Skin epidermis (tissue), 12 donors: ENCODE results near the gene ALDH3B2.
"Not testable (repeated sequence)": the region's sequence is repeated elsewhere in the genome, so short reads cannot be mapped to it uniquely, and the experiment has no call there.

ENCODE experiments used
- H3K27ac ChIP-seq, 21 experiments: fragments of 200-600 bp; sonication (generic) in 11 of 21; one replicate each; pipeline ENCODE4 v1.5.0; 2020; ENCODE audit warnings: mild to moderate bottlenecking in 3 of 21, inconsistent platforms in 2 of 21, moderate library complexity in 2 of 21
- H3K4me3 ChIP-seq, 7 experiments: fragments of 200-600 bp; sonication (generic) in 2 of 7; one replicate each; pipeline ENCODE4 v1.5.0; 2020; ENCODE audit warnings: inconsistent platforms in 2 of 7, mild to moderate bottlenecking in 2 of 7, moderate library complexity in 1 of 7

ALDH3B2 gene

GRCh38 chr11:67689178-67689577 lies 14.8 kb upstream of the ALDH3B2 start:
- Histone ChIP-seq H3K4me3 (no peak overlapping the region), H3K27ac (no peak overlapping the region)

- Histone ChIP-seq H3K27ac (no peak overlapping the region), H3K4me3 (no peak overlapping the region)
Measured at GRCh38 chr11:67687986-67688385, 13.6 kb upstream of the ALDH3B2 start.

DNA sequence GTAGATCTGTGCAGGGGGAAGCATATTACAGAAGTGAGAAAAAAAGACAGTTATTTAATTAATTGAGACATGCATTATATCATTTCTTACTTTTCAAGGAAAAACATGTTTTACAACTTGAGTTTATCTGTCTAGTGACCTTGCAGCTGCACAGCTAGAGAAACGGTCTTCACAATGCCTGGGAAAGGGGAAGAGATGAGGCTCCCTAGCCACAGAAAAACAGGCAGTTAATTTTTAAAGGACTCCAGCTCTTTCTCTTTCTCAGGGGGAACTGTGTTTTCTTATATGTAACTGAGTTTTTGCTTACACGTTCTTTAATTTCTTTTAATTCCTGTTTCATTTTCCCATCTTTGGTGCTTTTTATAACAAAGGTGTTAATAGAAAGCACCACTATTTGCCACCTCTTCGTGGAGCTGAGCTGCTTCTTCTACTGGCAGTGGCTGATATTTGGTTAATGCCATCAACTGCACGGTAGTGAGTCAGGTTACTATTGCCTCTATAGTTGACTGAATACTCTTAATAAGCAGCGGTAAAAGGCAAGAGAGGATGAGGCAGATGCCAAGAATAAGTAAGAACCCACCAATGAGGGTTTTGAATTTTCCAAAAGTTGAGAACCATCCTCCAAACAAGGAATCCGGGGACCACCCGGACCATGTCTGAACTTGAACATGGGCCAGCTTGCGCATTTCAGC lies 11.4 kb upstream of the ALDH3B2 start:
- H3K27ac ChIP-seq: not testable (repeated sequence)

GRCh38 chr11:67682126-67683034 lies 8.0 kb upstream of the ALDH3B2 start:
- peak overlapping the region in 18 of 21 experiments; percentile 11 to 78 (median 60) for H3K27ac ChIP-seq
- H3K4me3 ChIP-seq: not testable (repeated sequence)

More for the DNA sequence above, 11.4 kb upstream of the ALDH3B2 start:
- H3K4me3 ChIP-seq: not testable (repeated sequence)

DNA sequence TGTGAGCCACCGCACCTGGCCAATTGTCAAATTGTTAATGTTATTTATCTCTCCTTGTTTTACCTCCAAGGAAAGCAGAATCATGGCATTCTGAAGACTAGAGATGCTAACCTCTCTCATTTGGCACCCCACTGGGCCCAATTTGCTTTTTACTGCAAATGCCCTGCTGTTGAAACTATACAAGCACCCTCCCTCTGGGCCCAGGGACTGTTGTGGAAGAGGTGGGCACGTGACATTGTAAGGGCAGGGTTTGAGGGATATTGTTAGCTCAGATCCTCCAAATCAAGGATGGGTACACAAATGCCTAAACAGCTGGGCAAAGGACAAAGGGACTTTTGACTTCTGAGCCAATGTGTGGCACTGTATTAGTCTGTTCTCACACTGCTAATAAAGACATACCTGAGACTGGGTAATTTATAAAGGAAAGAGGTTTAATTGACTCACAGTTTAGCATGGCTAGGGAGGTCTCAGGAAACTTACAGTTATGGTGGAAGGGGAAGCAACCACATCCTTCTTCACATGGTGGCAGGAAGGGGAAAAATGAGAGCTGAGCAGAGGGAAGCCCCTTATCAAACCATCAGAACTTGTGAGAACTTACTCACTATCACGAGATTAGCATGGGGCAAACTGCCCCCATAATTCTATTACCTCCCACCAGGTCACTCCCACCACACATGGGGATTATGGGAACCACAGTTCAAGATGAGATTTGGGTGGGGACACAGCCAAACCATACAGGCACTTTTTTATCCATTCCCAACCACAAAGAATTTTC lies 6.5 kb upstream of the ALDH3B2 start:
- Histone ChIP-seq H3K27ac (peak overlapping the region in 13 of 21 experiments; percentile 0 to 68 (median 45)), H3K4me3 (no peak overlapping the region)

- Histone ChIP-seq H3K4me3 (no peak overlapping the region), H3K27ac (peak overlapping the region in 19 of 21 experiments; percentile 31 to 90 (median 72))
Measured at GRCh38 chr11:67675058-67675747, 780 bp upstream of the ALDH3B2 start.

DNA sequence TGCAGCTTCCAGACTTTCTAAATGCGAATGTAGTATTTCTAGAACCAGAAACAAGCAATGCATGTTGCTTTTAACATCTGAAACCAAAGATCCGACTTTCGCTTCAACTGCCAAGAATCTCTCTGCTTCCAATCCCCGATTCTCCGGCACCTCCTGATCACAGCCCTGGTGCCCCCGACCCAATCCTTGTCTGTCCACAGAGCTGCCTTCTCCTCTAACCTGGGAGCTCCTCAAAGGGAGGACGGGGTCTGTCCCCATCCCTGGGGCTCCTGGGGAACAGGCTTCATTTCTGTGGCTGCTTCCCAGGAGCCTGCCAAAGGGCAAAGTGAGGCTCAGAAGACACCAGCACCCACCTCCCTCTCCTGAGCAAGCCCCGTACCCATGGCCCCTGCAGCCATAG lies 521 bp downstream of the ALDH3B2 start:
- Histone ChIP-seq H3K4me3 (peak overlapping the region; percentile 26 to 44 (median 31)), H3K27ac (peak overlapping the region in 20 of 21 experiments; percentile 29 to 90 (median 80))

DNA sequence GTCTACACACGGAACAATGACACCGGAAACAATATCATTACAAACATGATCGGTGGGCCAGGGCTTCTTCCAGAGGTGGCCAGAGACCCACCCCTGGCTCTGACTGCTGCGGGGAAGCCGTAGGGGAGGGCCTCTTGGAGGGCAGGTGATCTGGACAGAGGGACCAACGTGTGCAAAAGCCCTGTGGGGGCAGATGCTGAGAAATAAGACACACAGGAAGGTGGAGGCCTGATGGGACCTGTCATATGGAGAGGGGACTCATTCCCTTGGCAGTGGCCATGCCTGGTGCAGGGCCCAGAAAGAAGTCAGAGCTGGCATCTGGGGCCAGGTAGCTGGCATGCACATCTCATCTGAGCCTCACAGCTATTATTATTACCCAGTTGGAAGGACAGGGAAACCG lies 1.1 kb downstream of the ALDH3B2 start:
- peak overlapping the region; percentile 26 to 44 (median 31) for H3K4me3 ChIP-seq

GRCh38 chr11:67671211-67671520 lies 3.3 kb downstream of the ALDH3B2 start:
- Histone ChIP-seq H3K27ac (peak overlapping the region in 1 of 21 experiments; percentile 5), H3K4me3 (no peak overlapping the region)

More for the DNA sequence above, 1.1 kb downstream of the ALDH3B2 start:
- peak overlapping the region in 19 of 21 experiments; percentile 29 to 90 (median 79) for H3K27ac ChIP-seq

DNA sequence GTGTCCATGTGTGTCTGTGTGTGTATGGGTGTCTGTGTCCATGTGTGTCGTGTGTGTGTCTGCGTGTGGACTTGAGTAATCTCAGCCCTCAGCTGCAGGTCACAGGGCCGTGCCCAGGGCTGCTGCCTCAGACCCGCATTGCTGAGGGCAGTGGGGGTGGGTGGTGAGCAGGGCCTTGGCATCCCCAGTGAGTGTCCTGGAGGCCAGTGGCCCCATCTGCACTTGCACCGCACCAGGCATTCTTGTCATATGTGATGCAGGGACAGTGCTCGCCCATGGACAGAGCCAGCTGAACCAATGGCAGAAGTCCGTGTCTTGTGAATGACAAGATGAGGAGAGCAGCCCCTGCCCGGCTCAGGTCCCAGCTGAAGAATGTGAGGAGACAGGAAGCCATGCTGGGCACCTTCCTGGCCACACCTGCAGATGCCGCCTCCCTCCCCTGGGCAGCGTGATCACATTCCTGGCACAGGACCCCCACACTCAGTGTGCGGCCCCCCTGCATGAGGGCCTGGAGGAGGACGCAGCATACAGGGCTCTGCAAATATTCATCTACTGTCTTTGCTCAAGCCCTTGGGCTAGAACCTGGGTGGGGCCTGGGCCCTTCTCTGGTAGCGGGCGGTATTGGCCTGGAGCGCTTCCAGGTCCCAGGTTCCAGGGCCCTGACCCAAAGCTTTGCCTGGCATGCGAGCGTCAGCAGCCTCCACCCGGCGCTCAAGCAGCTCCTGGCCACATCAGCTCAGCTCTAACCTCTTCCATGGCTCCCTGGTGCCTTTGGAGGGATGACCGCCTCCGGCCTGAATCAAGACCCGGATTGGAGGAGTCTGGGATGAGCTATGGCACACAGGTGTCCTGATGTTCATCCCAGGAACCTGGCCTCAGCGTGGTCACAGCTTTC lies 3.9 kb downstream of the ALDH3B2 start:
- Histone ChIP-seq H3K27ac (peak overlapping the region in 1 of 21 experiments; percentile 5), H3K4me3 (no peak overlapping the region)

GRCh38 chr11:67668192-67668551 lies 6.3 kb downstream of the ALDH3B2 start:
- H3K4me3 ChIP-seq: no peak overlapping the region
- H3K27ac ChIP-seq: no peak overlapping the region

DNA sequence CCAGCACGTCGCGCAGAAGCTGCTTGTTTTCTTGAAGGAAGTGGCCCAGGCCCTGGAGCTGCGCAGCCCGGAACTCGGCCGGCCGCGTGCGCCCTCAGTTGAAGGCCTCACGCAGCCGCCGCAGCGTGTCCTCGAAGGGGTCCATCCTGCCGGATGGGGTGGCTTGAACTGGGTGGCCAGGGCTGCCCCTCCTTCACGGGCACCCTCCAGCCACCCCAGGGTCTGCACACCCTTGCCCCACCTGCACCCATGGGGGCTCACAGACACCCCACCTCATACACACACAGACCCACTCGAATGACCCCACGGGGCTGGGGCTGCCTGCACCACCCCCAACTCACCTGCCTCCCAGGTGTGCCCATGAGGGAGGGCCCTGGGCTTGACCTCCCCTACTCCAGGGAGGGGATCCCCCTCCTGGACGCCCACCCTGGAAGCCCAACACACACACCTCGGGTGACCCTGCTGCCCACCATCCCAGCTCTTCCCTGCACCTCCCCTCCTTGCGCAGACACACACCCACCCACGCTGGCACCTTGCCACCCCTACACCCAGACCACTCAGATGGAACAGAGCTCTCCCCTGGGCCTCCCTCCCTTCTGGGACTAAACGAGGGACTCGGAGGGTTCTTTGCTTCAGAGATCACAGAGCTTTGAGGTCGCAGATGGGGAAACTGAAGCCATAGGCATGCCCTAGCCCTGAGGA lies 6.8 kb downstream of the ALDH3B2 start:
- no peak overlapping the region for H3K27ac ChIP-seq
- H3K4me3 ChIP-seq: no peak overlapping the region

GRCh38 chr11:67666676-67667489 lies 7.5 kb downstream of the ALDH3B2 start:
- Histone ChIP-seq H3K4me3 (no peak overlapping the region), H3K27ac (no peak overlapping the region)

GRCh38 chr11:67666303-67666645 lies 8.1 kb downstream of the ALDH3B2 start:
- Histone ChIP-seq H3K27ac (no peak overlapping the region), H3K4me3 (no peak overlapping the region)

DNA sequence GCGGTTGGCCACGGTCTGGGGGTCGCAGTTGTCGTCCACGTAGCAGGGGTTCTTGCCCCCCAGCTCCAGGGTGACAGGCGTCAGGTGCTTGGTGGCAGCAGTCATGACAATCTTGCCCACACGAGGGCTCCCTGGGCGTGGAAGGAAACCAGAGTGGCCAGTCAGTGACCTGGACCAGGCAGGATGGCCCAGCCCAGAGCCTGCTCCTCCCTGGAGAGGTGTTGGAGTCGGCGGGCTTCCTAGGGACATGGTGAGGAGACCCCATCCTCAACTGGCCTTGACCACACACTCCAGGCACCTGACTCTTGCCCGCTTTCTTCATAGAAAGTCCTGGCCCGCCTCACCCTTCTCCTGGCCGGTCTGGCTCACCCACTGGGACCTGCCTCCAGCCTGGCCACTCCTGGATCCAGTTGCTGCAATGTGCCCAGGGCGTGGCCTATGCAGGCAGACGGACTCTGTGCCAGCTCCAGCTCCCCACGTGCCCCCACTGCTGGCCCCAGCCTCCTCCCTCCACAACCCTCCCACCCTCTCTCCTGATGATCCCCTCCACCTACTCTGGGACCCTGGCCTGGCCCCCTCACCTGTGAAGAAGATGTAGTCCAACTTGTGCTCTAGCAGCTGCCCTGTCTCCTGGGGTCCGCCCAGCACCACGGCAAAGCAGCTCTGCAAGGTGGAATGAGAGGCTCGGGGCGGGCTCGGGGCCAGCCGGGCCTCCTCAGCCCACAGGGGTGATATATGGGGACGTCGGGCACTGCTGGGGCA lies 8.7 kb downstream of the ALDH3B2 start:
- no peak overlapping the region for H3K4me3 ChIP-seq
- no peak overlapping the region for H3K27ac ChIP-seq

DNA sequence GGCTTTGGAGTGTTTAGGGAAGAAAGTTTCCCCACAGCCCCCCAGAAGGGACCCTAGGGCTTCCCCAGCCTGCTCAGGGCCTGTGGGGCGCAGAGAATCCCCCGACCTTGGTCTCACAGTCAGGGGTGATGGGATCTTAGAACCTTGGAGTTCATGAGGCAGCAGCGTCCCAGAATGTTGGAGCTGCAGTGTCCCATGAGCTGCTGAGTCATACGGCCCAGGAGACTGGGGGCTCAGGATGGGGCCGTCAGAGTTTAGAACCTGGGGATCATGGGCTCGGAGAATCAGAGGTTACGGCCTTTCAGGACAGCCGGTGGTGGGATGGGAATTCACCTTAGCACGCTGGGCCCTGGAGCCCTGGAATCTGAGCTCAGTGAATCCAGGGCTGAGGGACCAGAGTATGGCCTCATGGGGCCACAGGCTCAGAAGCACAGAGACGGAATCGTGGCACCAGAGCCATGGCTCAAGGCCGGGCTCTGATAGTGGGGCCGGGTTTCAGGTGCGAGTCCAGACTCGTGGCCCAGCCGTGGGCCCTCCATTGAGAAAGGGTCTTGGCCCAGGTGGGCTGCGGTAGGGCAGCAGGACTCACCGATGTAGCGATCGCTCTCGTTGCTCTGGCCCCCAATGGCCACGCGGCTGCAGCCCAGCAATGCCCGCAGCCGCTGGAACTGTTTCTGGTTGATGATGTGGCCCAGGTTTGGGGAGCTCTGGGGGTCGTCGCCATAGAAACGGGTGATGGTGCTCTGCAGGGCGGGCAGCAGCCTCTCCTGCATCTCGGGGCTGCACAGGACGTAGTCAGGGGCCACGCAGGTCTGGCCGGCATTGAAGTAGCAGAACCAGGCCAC lies 9.5 kb downstream of the ALDH3B2 start:
- Histone ChIP-seq H3K4me3 (no peak overlapping the region), H3K27ac (no peak overlapping the region)
